HEK293 (cell line): ENCODE data around the gene NKAPL.

Experiments used
- CTCF ChIA-PET: fragments of 350-600 bp; formaldehyde crosslinking; extraction: SDS; loops from one replicate; lab custom pipeline; 2021; ENCODE audit warnings: antibody characterized with exemption; lab: Yijun Ruan, JAX
- POLR2A ChIA-PET: fragments of 300-600 bp; formaldehyde crosslinking; extraction: SDS; loops from one replicate; lab custom pipeline; 2020; ENCODE audit warnings: antibody characterized with exemption, inconsistent platforms; lab: Yijun Ruan, JAX
- H3K27ac ChIP-seq: fragments of 200-500 bp; sonication (Bioruptor generic); 2 replicates; pipeline ENCODE4 v1.5.1; 2014; ENCODE audit warnings: low read depth, low read length, control low read depth, inconsistent platforms; ENCODE audit errors: extremely low read depth
- H3K36me3 ChIP-seq, 2 experiments: fragments of 200-500 bp in 1 of 2; sonication (Bioruptor generic) in 1 of 2; 1 replicate in 1 of 2; 2 replicates in 1 of 2; pipeline ENCODE4 v1.5.1; 2014 to 2017; ENCODE audit warnings: inconsistent platforms in 2 of 2, low read length in 2 of 2; ENCODE audit not compliant: control insufficient read depth in 2 of 2, insufficient read depth in 1 of 2
- H3K4me1 ChIP-seq: fragments of 200-500 bp; sonication (Bioruptor generic); 2 replicates; pipeline ENCODE4 v1.5.1; 2014; ENCODE audit warnings: mild to moderate bottlenecking, low read length, inconsistent platforms; ENCODE audit not compliant: control insufficient read depth, insufficient read depth
- H3K4me3 ChIP-seq: 2 replicates; pipeline ENCODE4 v1.5.1; 2011; ENCODE audit warnings: low read depth, mild to moderate bottlenecking, control low read depth, low read length, moderate library complexity
- H3K9me3 ChIP-seq: fragments of 200-500 bp; sonication (Bioruptor generic); 2 replicates; pipeline ENCODE4 v1.5.1; 2014; ENCODE audit warnings: low read depth, low read length, inconsistent platforms; ENCODE audit not compliant: control insufficient read depth, insufficient read depth
- BCL11B ChIP-seq: fragments of 450-650 bp; formaldehyde crosslinking; IDR thresholded peaks from 2 replicates; pipeline ENCODE4 v1.5.1; 2016; ENCODE audit warnings: low read depth, missing biosample characterization, missing genetic modification characterization
- FEZF1 ChIP-seq: fragments of 450-650 bp; formaldehyde crosslinking; IDR thresholded peaks from 2 replicates; pipeline ENCODE4 v1.5.1; 2016; ENCODE audit warnings: missing biosample characterization, missing genetic modification characterization
- KLF16 ChIP-seq: fragments of 450-650 bp; formaldehyde crosslinking; IDR thresholded peaks from 2 replicates; pipeline ENCODE4 v1.5.1; 2017; ENCODE audit warnings: missing biosample characterization, missing genetic modification characterization
- KLF17 ChIP-seq: fragments of 450-650 bp; formaldehyde crosslinking; IDR thresholded peaks from 2 replicates; pipeline ENCODE4 v1.5.1; 2016; ENCODE audit warnings: missing biosample characterization, missing genetic modification characterization
- OSR2 ChIP-seq: fragments of 450-650 bp; formaldehyde crosslinking; IDR thresholded peaks from 2 replicates; pipeline ENCODE4 v1.5.1; 2016; ENCODE audit warnings: missing biosample characterization, missing genetic modification characterization
- PRDM1 ChIP-seq: fragments of 450-650 bp; formaldehyde crosslinking; IDR thresholded peaks from 2 replicates; pipeline ENCODE4; 2016; ENCODE audit warnings: missing biosample characterization, missing genetic modification characterization
- SP3 ChIP-seq: fragments of 450-650 bp; formaldehyde crosslinking; IDR thresholded peaks from 2 replicates; pipeline ENCODE4 v1.5.1; 2016; ENCODE audit warnings: missing biosample characterization, missing genetic modification characterization
- YY1 ChIP-seq: fragments of 450-650 bp; formaldehyde crosslinking; IDR thresholded peaks from 2 replicates; pipeline ENCODE4 v1.5.1; 2018; ENCODE audit warnings: missing biosample characterization, missing genetic modification characterization
- YY2 ChIP-seq: fragments of 450-650 bp; formaldehyde crosslinking; IDR thresholded peaks from 2 replicates; pipeline ENCODE4 v1.5.1; 2016; ENCODE audit warnings: missing biosample characterization, missing genetic modification characterization
- ZBTB7A ChIP-seq: fragments of 450-650 bp; formaldehyde crosslinking; IDR thresholded peaks from 2 replicates; pipeline ENCODE4 v1.5.1; 2016; ENCODE audit warnings: low read depth, missing biosample characterization, missing genetic modification characterization
- ZNF10 ChIP-seq: fragments of 450-650 bp; formaldehyde crosslinking; IDR thresholded peaks from 2 replicates; pipeline ENCODE4 v1.5.1; 2017; ENCODE audit warnings: missing biosample characterization, missing genetic modification characterization
- ZNF140 ChIP-seq: fragments of 450-650 bp; formaldehyde crosslinking; IDR thresholded peaks from 2 replicates; pipeline ENCODE4 v1.5.1; 2016; ENCODE audit warnings: missing biosample characterization, missing genetic modification characterization
- ZNF155 ChIP-seq: fragments of 450-650 bp; formaldehyde crosslinking; IDR thresholded peaks from 2 replicates; pipeline ENCODE4 v1.5.1; 2016; ENCODE audit warnings: missing biosample characterization, missing genetic modification characterization
- ZNF202 ChIP-seq: fragments of 450-650 bp; formaldehyde crosslinking; IDR thresholded peaks from 2 replicates; pipeline ENCODE4 v1.5.1; 2016; ENCODE audit warnings: missing biosample characterization, missing genetic modification characterization, borderline replicate concordance
- ZNF280C ChIP-seq: fragments of 450-650 bp; formaldehyde crosslinking; IDR thresholded peaks from 2 replicates; pipeline ENCODE4 v1.5.1; 2016; ENCODE audit warnings: missing biosample characterization, missing genetic modification characterization
- ZNF280D ChIP-seq: fragments of 450-650 bp; formaldehyde crosslinking; IDR thresholded peaks from 2 replicates; pipeline ENCODE4 v1.5.1; 2016; ENCODE audit warnings: missing biosample characterization, missing genetic modification characterization
- ZNF335 ChIP-seq: fragments of 450-650 bp; formaldehyde crosslinking; conservative IDR thresholded peaks from 2 replicates; pipeline ENCODE4 v1.5.1; 2016; ENCODE audit warnings: missing biosample characterization, missing genetic modification characterization
- ZNF366 ChIP-seq: fragments of 450-650 bp; formaldehyde crosslinking; conservative IDR thresholded peaks from 2 replicates; pipeline ENCODE4 v1.5.1; 2016; ENCODE audit warnings: missing biosample characterization, missing genetic modification characterization
- ZNF37A ChIP-seq: fragments of 450-650 bp; IDR thresholded peaks from 2 replicates; pipeline ENCODE4 v1.5.1; 2018; ENCODE audit warnings: missing biosample characterization, missing genetic modification characterization
- ZNF423 ChIP-seq: fragments of 450-650 bp; formaldehyde crosslinking; IDR thresholded peaks from 2 replicates; pipeline ENCODE4 v1.5.1; 2016; ENCODE audit warnings: missing biosample characterization, missing genetic modification characterization
- ZNF501 ChIP-seq: fragments of 450-650 bp; formaldehyde crosslinking; IDR thresholded peaks from 2 replicates; pipeline ENCODE4 v1.5.1; 2016; ENCODE audit warnings: missing biosample characterization, missing genetic modification characterization
- ZNF518A ChIP-seq: fragments of 450-650 bp; formaldehyde crosslinking; conservative IDR thresholded peaks from 2 replicates; pipeline ENCODE4 v1.5.1; 2016; ENCODE audit warnings: low read depth, missing biosample characterization, missing genetic modification characterization
- ZNF785 ChIP-seq: fragments of 450-650 bp; formaldehyde crosslinking; IDR thresholded peaks from 2 replicates; pipeline ENCODE4 v1.5.1; 2016; ENCODE audit warnings: missing biosample characterization, missing genetic modification characterization
- ZNF791 ChIP-seq: fragments of 450-650 bp; formaldehyde crosslinking; IDR thresholded peaks from 2 replicates; pipeline ENCODE4 v1.5.1; 2016; ENCODE audit warnings: missing biosample characterization, missing genetic modification characterization

NKAPL gene

GRCh38 chr6:28224131-28225055 is 34.7 kb upstream of the NKAPL start:
- CTCF ChIA-PET = interaction anchor here (0.7 kb wide), 2 partner anchors 11 to 623 kb away, joined by 3 read pairs; no protein-coding TSS in a partner anchor

GRCh38 chr6:28225056-28225834 is 33.9 kb upstream of the NKAPL start, which contains the start of gene ZSCAN9:
Gene ZSCAN9, plus strand, starts transcription at chr6:28225275. Its CDS starts 1,810 bp downstream, at chr6:28227085.
- peak within 1 kb of the TSS; percentile 57 for H3K27ac ChIP-seq
- ChIA-PET POLR2A (interaction anchor here (0.9 to 2.7 kb wide), 6 partner anchors 27 to 130 kb away, joined by 3 to 13 read pairs (median 4); partner anchors contain the start of genes PGBD1, ZKSCAN4, ZKSCAN8 and ZSCAN26), CTCF (interaction anchor here (1.4 kb wide), 1 partner anchor 16 kb away, joined by 3 read pairs; no protein-coding TSS in a partner anchor)
- 0 out of 2 replicates have a peak, but pooled peaks have one; percentile 16 for TF ChIP-seq FEZF1 (tag by site-specific recombination)
- peak; percentile 86 for TF ChIP-seq SP3 (tag by site-specific recombination)
- no peak for TF ChIP-seq ZNF423 (tag by site-specific recombination)
- TF ChIP-seq ZNF202 = no peak
- no peak for TF ChIP-seq ZNF280D
- TF ChIP-seq KLF16 (tag by site-specific recombination) = no peak; the same call in 1 of the 2 replicates
- no peak for TF ChIP-seq ZNF280C (tag by site-specific recombination)
- peak; percentile 89 for TF ChIP-seq ZNF518A (tag by site-specific recombination)
- no peak for TF ChIP-seq ZNF785 (tag by site-specific recombination)
- peak; percentile 35; the same call in 1 of the 2 replicates for TF ChIP-seq BCL11B (tag by site-specific recombination)
- TF ChIP-seq OSR2 (tag by site-specific recombination) = no peak
- peak; percentile 96 for TF ChIP-seq YY1 (tag by site-specific recombination)
- TF ChIP-seq ZNF10 (tag by site-specific recombination) = peak; percentile 27; the same call in 1 of the 2 replicates

More at GRCh38 chr6:28224131-28225055, 34.7 kb upstream of the NKAPL start:
- POLR2A ChIA-PET = interaction anchor here (0.7 to 2.7 kb wide), 5 partner anchors 17 to 331 kb away, joined by 4 to 13 read pairs (median 4); partner anchors contain the start of gene ZKSCAN8
- Histone ChIP-seq H3K4me1 (peaks cover 3% of the 10 kb centered on the region; the same call in 1 of the 2 replicates), H3K4me3 (peak overlapping the region; percentile 74), H3K9me3 (no peaks in the 10 kb centered on the region), H3K27ac (peak overlapping the region; percentile 57), H3K36me3 (peaks cover 5 to 26% of the 10 kb centered on the region in 2 experiments; a peak in 2 of 3 replicates)
- TF ChIP-seq YY2 (tag by site-specific recombination) (no peak), ZBTB7A (tag by site-specific recombination) (0 out of 2 replicates have a peak, but pooled peaks have one; percentile 9), ZNF501 (tag by site-specific recombination) (no peak), ZNF366 (tag by site-specific recombination) (peak; percentile 53; the same call in 1 of the 2 replicates), ZNF791 (tag by site-specific recombination) (no peak), ZNF37A (tag by site-specific recombination) (no peak), PRDM1 (tag by site-specific recombination) (peak; percentile 88), ZNF140 (no peak), KLF17 (tag by site-specific recombination) (no peak), ZNF155 (no peak), ZNF335 (0 out of 2 replicates have a peak, but pooled peaks have one; percentile 45)

More at GRCh38 chr6:28225056-28225834, 33.9 kb upstream of the NKAPL start, which contains the start of gene ZSCAN9:
- Histone ChIP-seq H3K9me3 (no peaks in the 10 kb centered on the region), H3K4me1 (peaks cover 3% of the 10 kb centered on the region; the same call in 1 of the 2 replicates), H3K4me3 (peak within 1 kb of the TSS; percentile 74), H3K36me3 (peaks cover 11 to 32% of the 10 kb centered on the region in 2 experiments)
